ENCODE data around the gene TPSAB1. TPM values are rescaled to one million over a fixed set of nuclear protein-coding genes. Genes with fewer than 3 reads are reported as not detected.

TPSAB1 gene
- total RNA-seq, 4 donors from 2014 or later, result 39.8 to 94.6 (median 63.9) TPM

- Histone ChIP-seq H3K9me3 (no peaks in the 10 kb centered on the region), H3K27me3 (no peaks in the 10 kb centered on the region), H3K4me3 (no peak overlapping the region), H3K36me3 (peaks cover 0 to 89% of the 10 kb centered on the region in 2 donors), H3K27ac (peak overlapping the region in 1 of 4 donors; percentile 2), H3K4me1 (no peaks in the 10 kb centered on the region)
- no peak for TF ChIP-seq POLR2A (IDR thresholded peaks at IDR 0.05)
- no peak for TF ChIP-seq CTCF (IDR thresholded peaks at IDR 0.05)
- no peak for TF ChIP-seq EP300 (IDR thresholded peaks at IDR 0.05)
- WGBS, 2 donors (ENCODE audit: low coverage in 1 of 2), result no CpG with 5 or more reads among the region's 18 CpGs
- no peak for ATAC-seq
Observed at GRCh38 chr16:1202274-1202673, 38.2 kb upstream of the TPSAB1 start.

GRCh38 chr16:1204933-1205332 is 35.6 kb upstream of the TPSAB1 start:
- WGBS, 2 donors (ENCODE audit: low coverage in 1 of 2), result no CpG with 5 or more reads among the region's 21 CpGs
- Histone ChIP-seq H3K27ac (peak overlapping the region in 2 of 4 donors; percentile 14 to 22), H3K4me3 (no peak overlapping the region), H3K27me3 (no peaks in the 10 kb centered on the region), H3K36me3 (peaks cover 0 to 100% of the 10 kb centered on the region in 2 donors), H3K9me3 (no peaks in the 10 kb centered on the region), H3K4me1 (no peaks in the 10 kb centered on the region)
- TF ChIP-seq POLR2AphosphoS5 (IDR thresholded peaks at IDR 0.05) (no peak), CTCF (IDR thresholded peaks at IDR 0.05) (no peak)
- ATAC-seq, result no peak

GRCh38 chr16:1206326-1206725 is 34.2 kb upstream of the TPSAB1 start:
- Histone ChIP-seq H3K9me3 (no peaks in the 10 kb centered on the region), H3K27me3 (no peaks in the 10 kb centered on the region), H3K27ac (peak overlapping the region in 1 of 4 donors; percentile 19), H3K36me3 (peaks cover 0 to 100% of the 10 kb centered on the region in 2 donors), H3K4me1 (no peaks in the 10 kb centered on the region), H3K4me3 (no peak overlapping the region)
- ATAC-seq, result no peak
- WGBS, 2 donors (ENCODE audit: low coverage in 1 of 2), result 50 to 53% methylated on average over 2 to 5 of the region's 9 CpGs
- no peak for TF ChIP-seq POLR2A (IDR thresholded peaks at IDR 0.05)
- TF ChIP-seq CTCF (IDR thresholded peaks at IDR 0.05), result no peak
- TF ChIP-seq POLR2AphosphoS5 (IDR thresholded peaks at IDR 0.05), result no peak

- no peaks in the 10 kb centered on the region for H3K4me1 ChIP-seq
- WGBS, 2 donors (ENCODE audit: low coverage in 1 of 2), result 80% methylated on average over 1 of the region's 16 CpGs; no CpG with 5 or more reads in 1 of the 2 donors
- peaks cover 0 to 100% of the 10 kb centered on the region in 2 donors for H3K36me3 ChIP-seq
- H3K4me3 ChIP-seq, result no peak overlapping the region
- H3K27me3 ChIP-seq, result no peaks in the 10 kb centered on the region
- no peak for TF ChIP-seq POLR2AphosphoS5 (IDR thresholded peaks at IDR 0.05)
- TF ChIP-seq POLR2A (IDR thresholded peaks at IDR 0.05), result no peak
- no peak for TF ChIP-seq CTCF (IDR thresholded peaks at IDR 0.05)
- no peak for TF ChIP-seq EP300 (IDR thresholded peaks at IDR 0.05)
- no peak for ATAC-seq
- peak overlapping the region in 1 of 4 donors; percentile 19 for H3K27ac ChIP-seq
- no peaks in the 10 kb centered on the region for H3K9me3 ChIP-seq
Observed at GRCh38 chr16:1206786-1207185, 33.7 kb upstream of the TPSAB1 start.

GRCh38 chr16:1208239-1208830 is 32.2 kb upstream of the TPSAB1 start:
- TF ChIP-seq POLR2A (IDR thresholded peaks at IDR 0.05), result no peak
- TF ChIP-seq EP300 (IDR thresholded peaks at IDR 0.05), result no peak
- no peak for TF ChIP-seq CTCF (IDR thresholded peaks at IDR 0.05)
- TF ChIP-seq POLR2AphosphoS5 (IDR thresholded peaks at IDR 0.05), result no peak
- Histone ChIP-seq H3K36me3 (peaks cover 0 to 100% of the 10 kb centered on the region in 2 donors), H3K27ac (no peak overlapping the region), H3K4me1 (no peaks in the 10 kb centered on the region), H3K4me3 (no peak overlapping the region), H3K9me3 (no peaks in the 10 kb centered on the region), H3K27me3 (no peaks in the 10 kb centered on the region)
- no peak for ATAC-seq
- no CpG with 5 or more reads among the region's 22 CpGs for WGBS, 2 donors (ENCODE audit: low coverage in 1 of 2)
